KMS-11 (cell line): ENCODE measurements around the gene SUPV3L1.

Source experiments
- H2AFZ ChIP-seq: fragments of 200-600 bp; sonication (generic); 2 replicates; pipeline ENCODE4 v1.6.1; 2016; ENCODE audit warnings: antibody characterized with exemption, mixed run types, low read depth
- H3K27ac ChIP-seq: fragments of 200-600 bp; sonication (generic); 2 replicates; pipeline ENCODE4 v1.6.1; 2016; ENCODE audit warnings: mild to moderate bottlenecking, mixed run types
- H3K27me3 ChIP-seq: fragments of 200-600 bp; sonication (generic); 2 replicates; pipeline ENCODE4 v1.6.1; 2017; ENCODE audit warnings: mild to moderate bottlenecking, low read depth, mixed run types, moderate library complexity; ENCODE audit not compliant: insufficient read depth
- H3K36me3 ChIP-seq: fragments of 200-600 bp; sonication (generic); 2 replicates; pipeline ENCODE4 v1.6.1; 2017; ENCODE audit warnings: mild to moderate bottlenecking, mixed run types; ENCODE audit not compliant: insufficient read depth
- H3K4me1 ChIP-seq: fragments of 200-600 bp; sonication (generic); 2 replicates; pipeline ENCODE4 v1.6.1; 2016; ENCODE audit warnings: mild to moderate bottlenecking, low read depth, mixed run types; ENCODE audit not compliant: poor library complexity, severe bottlenecking
- H3K4me2 ChIP-seq: fragments of 200-600 bp; sonication (generic); 2 replicates; pipeline ENCODE4 v1.7.0; 2016; ENCODE audit warnings: mild to moderate bottlenecking, mixed run types
- H3K4me3 ChIP-seq: fragments of 200-600 bp; sonication (generic); IDR thresholded peaks from 2 replicates; pipeline ENCODE4 v1.6.1; 2017; ENCODE audit warnings: low read depth, low read length, mixed read lengths; ENCODE audit not compliant: insufficient read depth
- H3K79me2 ChIP-seq: fragments of 200-600 bp; sonication (generic); 2 replicates; pipeline ENCODE4 v1.6.1; 2016; ENCODE audit warnings: low read depth, mixed run types; ENCODE audit not compliant: insufficient read depth
- H3K9ac ChIP-seq: fragments of 200-600 bp; sonication (generic); 2 replicates; pipeline ENCODE4 v1.6.1; 2016; ENCODE audit warnings: mild to moderate bottlenecking, mixed run types
- H4K20me1 ChIP-seq: fragments of 200-600 bp; sonication (generic); 2 replicates; pipeline ENCODE4 v1.6.1; 2016; ENCODE audit warnings: mild to moderate bottlenecking, mixed run types; ENCODE audit not compliant: insufficient read depth
- TF ChIP-seq, protein P1 (sequence below): fragments of 200-600 bp; sonication (generic); conservative IDR thresholded peaks from 2 replicates; pipeline ENCODE4 v1.6.1; 2017; ENCODE audit warnings: low read depth, mild to moderate bottlenecking, antibody characterized with exemption, low read length, moderate library complexity, mixed read lengths

Gene SUPV3L1

DNA sequence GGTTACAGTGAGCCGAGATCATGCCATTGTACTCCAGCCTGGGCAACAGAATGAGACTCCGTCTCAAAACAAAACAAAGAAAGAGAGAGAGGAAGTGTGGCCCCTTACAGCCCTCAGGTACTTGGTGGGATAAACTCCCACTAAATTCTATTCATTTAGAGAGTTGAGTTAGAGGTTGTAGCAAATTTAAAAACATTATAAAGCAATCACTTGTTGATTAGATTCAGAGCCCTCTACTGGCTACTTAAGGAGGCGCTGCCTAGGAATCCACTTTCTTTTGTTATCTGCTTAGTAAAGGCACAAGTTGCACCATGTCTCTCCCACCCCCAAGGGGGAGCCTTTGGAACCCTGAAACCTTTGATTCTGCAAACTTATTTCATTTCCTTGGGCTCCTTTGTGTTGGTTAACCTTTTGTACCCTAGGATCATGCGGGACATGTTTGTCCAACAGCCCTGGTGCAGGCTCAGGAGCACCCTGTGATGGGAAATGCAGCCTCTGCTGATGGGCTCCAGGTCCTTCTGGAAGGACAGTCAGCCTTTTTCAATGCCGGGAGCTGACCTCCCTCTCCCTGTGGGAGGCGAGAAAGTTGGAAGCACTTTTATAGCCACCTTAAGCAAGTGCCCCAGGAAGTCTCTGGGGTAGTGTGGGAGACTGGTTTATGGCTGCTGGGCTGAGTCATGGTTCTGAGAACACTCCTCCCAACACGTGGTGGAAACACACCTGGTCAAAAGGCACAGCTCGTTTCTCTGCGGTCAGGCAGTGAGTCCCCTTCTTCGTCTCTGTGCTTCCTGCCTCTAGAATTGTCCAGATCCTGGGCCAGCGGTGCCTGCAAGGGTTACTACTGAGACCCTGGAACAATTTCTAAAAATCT, 42.4 kb downstream of the SUPV3L1 start:
- peak overlapping the region; percentile 95 for H3K27ac ChIP-seq
- peak overlapping the region; percentile 86 for H3K4me2 ChIP-seq
- peak overlapping the region; percentile 74 for H2AFZ ChIP-seq
- H3K4me1 ChIP-seq = peaks cover 46% of the 10 kb centered on the region
- no peaks in the 10 kb centered on the region for H3K27me3 ChIP-seq
- peak overlapping the region; percentile 89 for H3K9ac ChIP-seq
- H4K20me1 ChIP-seq = no peaks in the 10 kb centered on the region
- no peak overlapping the region for H3K4me3 ChIP-seq
- TF ChIP-seq, protein P1, sequence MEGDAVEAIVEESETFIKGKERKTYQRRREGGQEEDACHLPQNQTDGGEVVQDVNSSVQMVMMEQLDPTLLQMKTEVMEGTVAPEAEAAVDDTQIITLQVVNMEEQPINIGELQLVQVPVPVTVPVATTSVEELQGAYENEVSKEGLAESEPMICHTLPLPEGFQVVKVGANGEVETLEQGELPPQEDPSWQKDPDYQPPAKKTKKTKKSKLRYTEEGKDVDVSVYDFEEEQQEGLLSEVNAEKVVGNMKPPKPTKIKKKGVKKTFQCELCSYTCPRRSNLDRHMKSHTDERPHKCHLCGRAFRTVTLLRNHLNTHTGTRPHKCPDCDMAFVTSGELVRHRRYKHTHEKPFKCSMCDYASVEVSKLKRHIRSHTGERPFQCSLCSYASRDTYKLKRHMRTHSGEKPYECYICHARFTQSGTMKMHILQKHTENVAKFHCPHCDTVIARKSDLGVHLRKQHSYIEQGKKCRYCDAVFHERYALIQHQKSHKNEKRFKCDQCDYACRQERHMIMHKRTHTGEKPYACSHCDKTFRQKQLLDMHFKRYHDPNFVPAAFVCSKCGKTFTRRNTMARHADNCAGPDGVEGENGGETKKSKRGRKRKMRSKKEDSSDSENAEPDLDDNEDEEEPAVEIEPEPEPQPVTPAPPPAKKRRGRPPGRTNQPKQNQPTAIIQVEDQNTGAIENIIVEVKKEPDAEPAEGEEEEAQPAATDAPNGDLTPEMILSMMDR = peak; percentile 83
- no peaks in the 10 kb centered on the region for H3K36me3 ChIP-seq
- no peaks in the 10 kb centered on the region for H3K79me2 ChIP-seq

DNA sequence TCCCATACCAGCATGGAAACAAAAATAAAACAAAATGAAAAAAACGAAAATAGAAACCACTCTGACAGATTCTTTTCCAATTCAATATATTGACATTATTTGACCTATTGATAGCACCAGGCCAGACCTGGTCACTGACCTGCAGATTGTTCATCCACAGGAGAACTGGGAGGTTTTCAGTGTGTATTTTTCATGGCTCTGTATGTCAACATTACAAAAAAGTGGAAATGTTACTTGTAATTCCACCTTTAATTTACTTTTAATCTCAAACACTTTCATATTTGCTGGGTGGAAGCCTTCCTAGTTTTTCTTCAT, 43.0 kb downstream of the SUPV3L1 start:
- H3K4me2 ChIP-seq = peak overlapping the region; percentile 86
- TF ChIP-seq, protein P1 = no peak
- H3K27me3 ChIP-seq = no peaks in the 10 kb centered on the region
- H3K79me2 ChIP-seq = no peaks in the 10 kb centered on the region
- no peaks in the 10 kb centered on the region for H4K20me1 ChIP-seq
- H3K36me3 ChIP-seq = no peaks in the 10 kb centered on the region
- H3K9ac ChIP-seq = peak overlapping the region; percentile 89; the same call in 1 of the 2 replicates
- H2AFZ ChIP-seq = 0 out of 2 replicates have a peak overlapping the region, but pooled peaks have one; percentile 74
- peak overlapping the region; percentile 95 for H3K27ac ChIP-seq
- peaks cover 47% of the 10 kb centered on the region for H3K4me1 ChIP-seq
- no peak overlapping the region for H3K4me3 ChIP-seq

DNA sequence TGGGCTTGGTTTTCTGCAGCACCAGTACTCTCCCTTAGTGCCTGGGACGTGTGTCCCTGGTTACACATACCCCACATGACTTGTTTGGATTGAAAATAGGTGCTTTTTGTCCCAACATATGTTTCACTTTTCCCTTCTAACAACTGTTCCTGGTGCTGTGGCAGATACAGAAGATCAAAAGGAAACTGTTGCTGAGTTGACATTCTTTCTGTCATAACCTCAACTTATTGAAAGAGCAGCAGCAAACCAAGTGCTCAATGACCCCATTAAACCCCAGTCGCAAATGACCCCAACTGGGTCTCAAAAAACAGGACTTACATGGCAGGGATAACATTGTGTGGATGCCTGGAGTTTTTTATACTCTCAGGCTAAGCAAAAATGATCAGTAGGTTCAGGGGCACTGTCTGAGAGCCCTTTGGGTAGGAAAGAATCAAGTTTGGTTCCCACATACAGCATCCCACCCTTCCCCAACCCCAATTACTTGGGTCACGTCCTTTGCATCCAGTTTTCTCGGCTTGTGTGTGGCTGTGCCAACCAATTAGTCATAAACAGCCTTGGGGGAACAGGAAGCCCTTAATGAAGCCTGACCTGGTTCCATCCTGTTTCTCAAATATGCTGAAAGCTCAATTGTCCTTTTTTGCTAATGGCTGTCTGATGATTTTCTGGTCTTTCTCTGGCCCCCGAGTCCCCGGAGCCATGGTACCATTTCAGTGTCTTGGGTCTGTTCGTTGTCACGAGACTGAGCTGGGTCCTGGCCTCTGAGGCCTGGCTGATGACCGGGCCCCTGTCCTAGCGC, 45.0 kb downstream of the SUPV3L1 start:
- Histone ChIP-seq H3K36me3 (no peaks in the 10 kb centered on the region), H2AFZ (peak overlapping the region; percentile 35; the same call in 1 of the 2 replicates), H3K4me3 (no peak overlapping the region), H3K4me2 (peak overlapping the region; percentile 43), H3K4me1 (peaks cover 68% of the 10 kb centered on the region), H3K27me3 (no peaks in the 10 kb centered on the region), H3K9ac (no peak overlapping the region), H4K20me1 (no peaks in the 10 kb centered on the region), H3K27ac (peak overlapping the region; percentile 23; the same call in 1 of the 2 replicates), H3K79me2 (no peaks in the 10 kb centered on the region)
- TF ChIP-seq, protein P1 = no peak

DNA sequence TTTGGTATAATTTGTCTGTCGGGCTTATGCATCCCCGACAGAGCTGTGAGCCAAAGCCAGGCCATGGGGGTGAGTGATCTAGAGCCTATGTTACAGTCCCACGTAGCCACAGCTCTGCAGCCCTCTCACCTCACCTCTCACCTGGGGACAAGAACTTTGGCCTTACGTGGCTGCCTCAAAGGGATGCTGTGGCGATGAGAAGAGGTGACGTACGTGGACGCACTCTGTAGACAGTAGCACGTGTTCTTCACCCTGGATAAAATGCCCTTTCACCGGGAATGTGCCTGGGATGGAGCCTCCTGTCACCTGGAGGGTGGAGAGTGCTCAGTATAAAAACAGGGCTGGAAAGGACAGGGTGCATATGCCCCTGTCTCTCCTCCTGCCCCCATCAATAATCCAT, 45.6 kb downstream of the SUPV3L1 start:
- TF ChIP-seq, protein P1 = no peak
- Histone ChIP-seq H3K4me2 (no peak overlapping the region), H2AFZ (no peak overlapping the region), H3K36me3 (no peaks in the 10 kb centered on the region), H3K27ac (no peak overlapping the region), H3K9ac (no peak overlapping the region), H3K27me3 (no peaks in the 10 kb centered on the region), H3K4me1 (peaks cover 70% of the 10 kb centered on the region), H4K20me1 (no peaks in the 10 kb centered on the region), H3K79me2 (no peaks in the 10 kb centered on the region), H3K4me3 (no peak overlapping the region)
